Measurements from ENCODE around the gene ARAP1. TPM values are rescaled to one million over a fixed set of nuclear protein-coding genes. Genes with fewer than 3 reads are reported as not detected.

ARAP1 gene
- total RNA-seq, 2 experiments from 2014 or later: 65.7 to 69.8 TPM

DNA sequence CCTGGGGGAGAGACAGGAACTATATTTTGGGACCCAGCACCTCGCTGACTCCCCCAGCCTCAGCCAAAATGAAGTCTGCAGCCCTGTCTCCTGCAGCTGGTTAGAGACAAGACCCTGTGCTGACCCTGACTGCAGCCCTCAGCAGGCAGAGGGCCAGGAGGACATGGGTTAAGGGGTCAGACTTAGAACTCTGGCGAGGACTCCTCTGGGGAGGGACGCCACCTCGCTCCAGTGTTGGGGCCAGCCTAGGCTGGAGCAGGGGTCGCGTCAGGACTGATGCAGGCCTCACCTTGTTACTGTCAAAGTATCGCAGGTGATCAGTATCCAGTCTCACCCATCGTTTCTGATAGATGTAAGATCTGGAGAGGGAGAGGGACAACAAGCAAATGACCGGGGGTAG lies 41.1 kb downstream of the ARAP1 start:
- no peaks in the 10 kb centered on the region for H3K27me3 ChIP-seq (ENCODE audit: control insufficient read depth in 1 of 2, insufficient read depth in 2 of 2, low read length in 2 of 2)
- Mint-ChIP-seq H3K36me3 (ENCODE audit: low read depth) (peaks cover 82% of the 10 kb centered on the region), H3K4me3 (no peak overlapping the region), H3K27me3 (no peaks in the 10 kb centered on the region), H3K9me3 (no peaks in the 10 kb centered on the region), H3K4me1 (ENCODE audit: low read depth) (peaks cover 18% of the 10 kb centered on the region), H3K27ac (no peak overlapping the region)
- H3K4me1 ChIP-seq (ENCODE audit: insufficient read depth, low read length): peaks cover 14% of the 10 kb centered on the region
- peaks cover 86% of the 10 kb centered on the region for H3K36me3 ChIP-seq (ENCODE audit: insufficient read depth, low read length)
- intact Hi-C loops (cut with DNase I, micrococcal nuclease): no loop called here
- POLR2A ChIA-PET: no interaction called here
- no peak overlapping the region for H3K4me3 ChIP-seq (ENCODE audit: low read length)
- TF ChIP-seq, protein P1, sequence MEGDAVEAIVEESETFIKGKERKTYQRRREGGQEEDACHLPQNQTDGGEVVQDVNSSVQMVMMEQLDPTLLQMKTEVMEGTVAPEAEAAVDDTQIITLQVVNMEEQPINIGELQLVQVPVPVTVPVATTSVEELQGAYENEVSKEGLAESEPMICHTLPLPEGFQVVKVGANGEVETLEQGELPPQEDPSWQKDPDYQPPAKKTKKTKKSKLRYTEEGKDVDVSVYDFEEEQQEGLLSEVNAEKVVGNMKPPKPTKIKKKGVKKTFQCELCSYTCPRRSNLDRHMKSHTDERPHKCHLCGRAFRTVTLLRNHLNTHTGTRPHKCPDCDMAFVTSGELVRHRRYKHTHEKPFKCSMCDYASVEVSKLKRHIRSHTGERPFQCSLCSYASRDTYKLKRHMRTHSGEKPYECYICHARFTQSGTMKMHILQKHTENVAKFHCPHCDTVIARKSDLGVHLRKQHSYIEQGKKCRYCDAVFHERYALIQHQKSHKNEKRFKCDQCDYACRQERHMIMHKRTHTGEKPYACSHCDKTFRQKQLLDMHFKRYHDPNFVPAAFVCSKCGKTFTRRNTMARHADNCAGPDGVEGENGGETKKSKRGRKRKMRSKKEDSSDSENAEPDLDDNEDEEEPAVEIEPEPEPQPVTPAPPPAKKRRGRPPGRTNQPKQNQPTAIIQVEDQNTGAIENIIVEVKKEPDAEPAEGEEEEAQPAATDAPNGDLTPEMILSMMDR (IDR thresholded peaks at IDR 0.05): no peak
- ATAC-seq (ENCODE audit: poor library complexity): no peak
- CTCF ChIA-PET: no interaction called here
- no peak overlapping the region for H3K27ac ChIP-seq (ENCODE audit: low read depth in 1 of 2, low read length in 2 of 2)
- no peaks in the 10 kb centered on the region for H3K9me3 ChIP-seq (ENCODE audit: control insufficient read depth in 1 of 2, insufficient read depth in 1 of 2, low read length in 2 of 2)
- no peak for DNase-seq

- Histone ChIP-seq H3K27me3 (ENCODE audit: control insufficient read depth in 1 of 2, insufficient read depth in 2 of 2, low read length in 2 of 2) (no peaks in the 10 kb centered on the region), H3K36me3 (ENCODE audit: insufficient read depth, low read length) (peaks cover 88% of the 10 kb centered on the region), H3K9me3 (ENCODE audit: control insufficient read depth in 1 of 2, insufficient read depth in 1 of 2, low read length in 2 of 2) (no peaks in the 10 kb centered on the region), H3K4me3 (ENCODE audit: low read length) (no peak overlapping the region), H3K4me1 (ENCODE audit: insufficient read depth, low read length) (peaks cover 9% of the 10 kb centered on the region), H3K27ac (ENCODE audit: low read depth in 1 of 2, low read length in 2 of 2) (no peak overlapping the region)
- Mint-ChIP-seq H3K36me3 (ENCODE audit: low read depth) (peaks cover 86% of the 10 kb centered on the region), H3K27ac (no peak overlapping the region), H3K4me3 (no peak overlapping the region), H3K4me1 (ENCODE audit: low read depth) (peaks cover 12% of the 10 kb centered on the region), H3K9me3 (no peaks in the 10 kb centered on the region), H3K27me3 (no peaks in the 10 kb centered on the region)
- POLR2A ChIA-PET: no interaction called here
- DNase-seq (no peak), ATAC-seq (ENCODE audit: poor library complexity) (no peak)
- CTCF ChIA-PET: no interaction called here
- TF ChIP-seq, protein P1 (IDR thresholded peaks at IDR 0.05): no peak
- intact Hi-C loops (cut with DNase I, micrococcal nuclease): no loop called here
Measured at GRCh38 chr11:72710278-72710677, 41.9 kb downstream of the ARAP1 start.

GRCh38 chr11:72709478-72710238 lies 42.5 kb downstream of the ARAP1 start:
- Histone ChIP-seq H3K27me3 (ENCODE audit: control insufficient read depth in 1 of 2, insufficient read depth in 2 of 2, low read length in 2 of 2) (no peaks in the 10 kb centered on the region), H3K9me3 (ENCODE audit: control insufficient read depth in 1 of 2, insufficient read depth in 1 of 2, low read length in 2 of 2) (no peaks in the 10 kb centered on the region), H3K4me1 (ENCODE audit: insufficient read depth, low read length) (peaks cover 3% of the 10 kb centered on the region), H3K4me3 (ENCODE audit: low read length) (no peak overlapping the region), H3K36me3 (ENCODE audit: insufficient read depth, low read length) (peaks cover 88% of the 10 kb centered on the region), H3K27ac (ENCODE audit: low read depth in 1 of 2, low read length in 2 of 2) (no peak overlapping the region)
- DNase-seq: no peak
- Mint-ChIP-seq H3K9me3 (no peaks in the 10 kb centered on the region), H3K4me3 (no peak overlapping the region), H3K36me3 (ENCODE audit: low read depth) (peaks cover 86% of the 10 kb centered on the region), H3K27me3 (no peaks in the 10 kb centered on the region), H3K4me1 (ENCODE audit: low read depth) (peaks cover 6% of the 10 kb centered on the region), H3K27ac (no peak overlapping the region)
- ChIA-PET CTCF (interaction anchor here (1.0 kb wide), 1 partner anchor 16 kb away, joined by 3 read pairs; no protein-coding TSS in a partner anchor), POLR2A (interaction anchor here (0.6 kb wide), 1 partner anchor 16 kb away, joined by 3 read pairs; no protein-coding TSS in a partner anchor)
- TF ChIP-seq, protein P1 (IDR thresholded peaks at IDR 0.05): no peak
- ATAC-seq (ENCODE audit: poor library complexity): no peak
- intact Hi-C loops (cut with DNase I, micrococcal nuclease): no loop called here

Data from CD4-positive, alpha-beta T cell (primary cell).